ENCODE data around the gene LTO1.

LTO1 gene

GRCh38 chr11:69695581-69695980, 20.4 kb upstream of the LTO1 start:
- H3K4me2 ChIP-seq (ENCODE audit: low read depth, low read length, poor library complexity, severe bottlenecking) = no peak overlapping the region
- H3K79me2 ChIP-seq (ENCODE audit: insufficient read depth, low read length) = no peaks in the 10 kb centered on the region
- no peak overlapping the region for H3K9ac ChIP-seq (ENCODE audit: low read depth, low read length, poor library complexity, severe bottlenecking)
- no peak overlapping the region for H3K4me3 ChIP-seq (ENCODE audit: low read length, poor library complexity, severe bottlenecking)
- no peaks in the 10 kb centered on the region for H3K36me3 ChIP-seq (ENCODE audit: insufficient read depth, low read length)
- no peaks in the 10 kb centered on the region for H3K27me3 ChIP-seq (ENCODE audit: insufficient read depth, low read length, poor library complexity, severe bottlenecking)
- H2AFZ ChIP-seq (ENCODE audit: low read length) = no peak overlapping the region
- no peaks in the 10 kb centered on the region for H3K9me3 ChIP-seq (ENCODE audit: insufficient read depth, low read depth, low read length)
- no peaks in the 10 kb centered on the region for H3K4me1 ChIP-seq (ENCODE audit: insufficient read depth, low read length, poor library complexity, severe bottlenecking)
- no peaks in the 10 kb centered on the region for H3F3A ChIP-seq (ENCODE audit: low read depth)
- no peaks in the 10 kb centered on the region for H3K9me2 ChIP-seq (replicated peaks; ENCODE audit: low read depth, low read length)
- no peaks in the 10 kb centered on the region for H4K20me1 ChIP-seq (ENCODE audit: insufficient read depth, low read length, poor library complexity, severe bottlenecking)
- TF ChIP-seq, protein P1, sequence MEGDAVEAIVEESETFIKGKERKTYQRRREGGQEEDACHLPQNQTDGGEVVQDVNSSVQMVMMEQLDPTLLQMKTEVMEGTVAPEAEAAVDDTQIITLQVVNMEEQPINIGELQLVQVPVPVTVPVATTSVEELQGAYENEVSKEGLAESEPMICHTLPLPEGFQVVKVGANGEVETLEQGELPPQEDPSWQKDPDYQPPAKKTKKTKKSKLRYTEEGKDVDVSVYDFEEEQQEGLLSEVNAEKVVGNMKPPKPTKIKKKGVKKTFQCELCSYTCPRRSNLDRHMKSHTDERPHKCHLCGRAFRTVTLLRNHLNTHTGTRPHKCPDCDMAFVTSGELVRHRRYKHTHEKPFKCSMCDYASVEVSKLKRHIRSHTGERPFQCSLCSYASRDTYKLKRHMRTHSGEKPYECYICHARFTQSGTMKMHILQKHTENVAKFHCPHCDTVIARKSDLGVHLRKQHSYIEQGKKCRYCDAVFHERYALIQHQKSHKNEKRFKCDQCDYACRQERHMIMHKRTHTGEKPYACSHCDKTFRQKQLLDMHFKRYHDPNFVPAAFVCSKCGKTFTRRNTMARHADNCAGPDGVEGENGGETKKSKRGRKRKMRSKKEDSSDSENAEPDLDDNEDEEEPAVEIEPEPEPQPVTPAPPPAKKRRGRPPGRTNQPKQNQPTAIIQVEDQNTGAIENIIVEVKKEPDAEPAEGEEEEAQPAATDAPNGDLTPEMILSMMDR (conservative IDR thresholded peaks at IDR 0.05; ENCODE audit: low read length) = no peak
- no peak for TF ChIP-seq EZH2phosphoT487 (IDR thresholded peaks at IDR 0.05; ENCODE audit: borderline replicate concordance)

- no peaks in the 10 kb centered on the region for H3K9me2 ChIP-seq (replicated peaks; ENCODE audit: low read depth, low read length)
- H3K9me3 ChIP-seq (ENCODE audit: insufficient read depth, low read depth, low read length) = no peaks in the 10 kb centered on the region
- H3K4me1 ChIP-seq (ENCODE audit: insufficient read depth, low read length, poor library complexity, severe bottlenecking) = no peaks in the 10 kb centered on the region
Measured at GRCh38 chr11:69694781-69695180, 19.6 kb upstream of the LTO1 start.

DNA sequence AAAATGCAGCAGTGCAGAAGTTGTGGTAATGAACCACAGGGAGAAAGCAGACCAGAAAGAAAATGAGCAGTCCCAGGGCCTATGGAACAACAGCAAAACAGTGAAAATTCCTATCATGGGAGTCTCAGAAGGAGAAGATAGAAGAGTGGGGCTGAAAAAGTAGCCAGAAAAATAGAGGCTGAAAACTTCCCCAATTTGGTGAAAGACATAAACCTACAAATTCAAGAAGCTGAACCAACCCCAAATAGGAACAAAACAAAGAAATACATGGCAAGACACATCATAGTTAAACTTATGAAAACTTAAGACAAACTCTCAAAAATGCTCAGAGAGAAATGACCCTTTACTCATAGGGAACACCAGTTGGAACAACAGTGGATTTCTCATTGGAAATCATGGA, 17.3 kb upstream of the LTO1 start:
- Histone ChIP-seq H3K27me3 (ENCODE audit: insufficient read depth, low read length, poor library complexity, severe bottlenecking) (no peaks in the 10 kb centered on the region), H2AFZ (ENCODE audit: low read length) (no peak overlapping the region), H3K79me2 (ENCODE audit: insufficient read depth, low read length) (no peaks in the 10 kb centered on the region), H3K4me1 (ENCODE audit: insufficient read depth, low read length, poor library complexity, severe bottlenecking) (no peaks in the 10 kb centered on the region), H3K36me3 (ENCODE audit: insufficient read depth, low read length) (no peaks in the 10 kb centered on the region), H3K4me3 (ENCODE audit: low read length, poor library complexity, severe bottlenecking) (no peak overlapping the region), H3F3A (ENCODE audit: low read depth) (no peaks in the 10 kb centered on the region), H3K9me2 (replicated peaks; ENCODE audit: low read depth, low read length) (no peaks in the 10 kb centered on the region), H3K9me3 (ENCODE audit: insufficient read depth, low read depth, low read length) (no peaks in the 10 kb centered on the region), H3K4me2 (ENCODE audit: low read depth, low read length, poor library complexity, severe bottlenecking) (no peak overlapping the region), H4K20me1 (ENCODE audit: insufficient read depth, low read length, poor library complexity, severe bottlenecking) (no peaks in the 10 kb centered on the region), H3K9ac (ENCODE audit: low read depth, low read length, poor library complexity, severe bottlenecking) (no peak overlapping the region)
- TF ChIP-seq, protein P1 (conservative IDR thresholded peaks at IDR 0.05; ENCODE audit: low read length) = no peak
- TF ChIP-seq EZH2phosphoT487 (IDR thresholded peaks at IDR 0.05; ENCODE audit: borderline replicate concordance) = no peak

More at GRCh38 chr11:69694781-69695180, 19.6 kb upstream of the LTO1 start:
- H3K4me2 ChIP-seq (ENCODE audit: low read depth, low read length, poor library complexity, severe bottlenecking) = no peak overlapping the region
- no peaks in the 10 kb centered on the region for H3K79me2 ChIP-seq (ENCODE audit: insufficient read depth, low read length)
- H3K27me3 ChIP-seq (ENCODE audit: insufficient read depth, low read length, poor library complexity, severe bottlenecking) = no peaks in the 10 kb centered on the region
- no peaks in the 10 kb centered on the region for H4K20me1 ChIP-seq (ENCODE audit: insufficient read depth, low read length, poor library complexity, severe bottlenecking)
- no peak overlapping the region for H3K9ac ChIP-seq (ENCODE audit: low read depth, low read length, poor library complexity, severe bottlenecking)
- H3F3A ChIP-seq (ENCODE audit: low read depth) = no peaks in the 10 kb centered on the region
- H3K4me3 ChIP-seq (ENCODE audit: low read length, poor library complexity, severe bottlenecking) = no peak overlapping the region
- H3K36me3 ChIP-seq (ENCODE audit: insufficient read depth, low read length) = no peaks in the 10 kb centered on the region
- no peak overlapping the region for H2AFZ ChIP-seq (ENCODE audit: low read length)
- TF ChIP-seq EZH2phosphoT487 (IDR thresholded peaks at IDR 0.05; ENCODE audit: borderline replicate concordance) = no peak
- TF ChIP-seq, protein P1 (conservative IDR thresholded peaks at IDR 0.05; ENCODE audit: low read length) = no peak
